ENCODE measurements around the gene NRCAM. TPM values are rescaled to one million over a fixed set of nuclear protein-coding genes. Genes with fewer than 3 reads are reported as not detected.

Gene NRCAM
- total RNA-seq, 4 donors from 2014 or later: 1.1 to 6.1 (median 4.0) TPM

DNA sequence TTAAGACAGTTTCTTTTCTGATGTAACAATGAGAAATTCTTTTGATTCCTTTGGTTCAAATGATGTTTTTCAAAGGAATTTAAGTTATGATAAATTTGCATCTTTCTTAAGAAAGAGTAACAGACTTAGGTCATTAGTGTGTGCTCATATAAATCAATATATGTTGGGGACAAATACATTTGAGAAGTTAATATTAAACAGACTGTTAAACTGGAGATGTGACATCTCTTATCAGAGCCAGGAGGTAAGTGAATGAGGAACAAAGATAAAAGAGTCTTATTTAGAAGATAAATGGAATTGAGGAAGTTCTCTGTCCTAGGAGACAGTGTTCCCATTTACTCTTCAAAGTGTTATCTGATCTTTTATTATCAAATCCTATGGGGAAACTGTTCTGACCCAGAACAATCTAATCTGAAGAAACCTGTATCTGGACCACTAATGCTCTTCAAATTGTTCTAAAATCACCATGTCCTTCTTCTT, 221.2 kb downstream of the NRCAM start:
- intact Hi-C loops (cut with DNase I; ENCODE audit: low total_unique reads): no loop called here

DNA sequence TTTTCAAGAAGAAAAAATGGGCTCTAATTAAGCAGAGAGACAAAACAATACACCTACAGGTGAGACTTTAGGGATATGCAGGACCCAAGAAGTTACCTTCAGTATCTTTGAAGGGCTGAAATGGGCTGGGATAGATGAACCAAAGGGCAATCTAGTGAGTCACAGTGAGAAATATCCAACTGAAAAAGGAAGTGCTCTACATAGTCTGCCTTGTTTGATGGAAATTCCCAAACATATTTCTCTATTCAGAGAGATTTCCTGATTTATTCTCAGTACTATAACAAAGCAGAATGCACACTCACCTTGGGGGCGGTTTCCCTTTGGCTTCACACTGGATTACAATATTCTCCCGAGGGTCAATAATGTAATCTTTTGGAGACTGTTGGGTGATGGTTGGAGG, 222.0 kb downstream of the NRCAM start:
- H3K4me3 ChIP-seq (ENCODE audit: low read depth, poor library complexity, severe bottlenecking): no peak overlapping the region
- WGBS, 2 donors: 57 to 71% methylated on average over 2 of the region's 2 CpGs
- no peak for DNase-seq (ENCODE audit: low spot score in 2 of 2)
- intact Hi-C loops (cut with DNase I; ENCODE audit: low total_unique reads): no loop called here
- TF ChIP-seq, protein P1, sequence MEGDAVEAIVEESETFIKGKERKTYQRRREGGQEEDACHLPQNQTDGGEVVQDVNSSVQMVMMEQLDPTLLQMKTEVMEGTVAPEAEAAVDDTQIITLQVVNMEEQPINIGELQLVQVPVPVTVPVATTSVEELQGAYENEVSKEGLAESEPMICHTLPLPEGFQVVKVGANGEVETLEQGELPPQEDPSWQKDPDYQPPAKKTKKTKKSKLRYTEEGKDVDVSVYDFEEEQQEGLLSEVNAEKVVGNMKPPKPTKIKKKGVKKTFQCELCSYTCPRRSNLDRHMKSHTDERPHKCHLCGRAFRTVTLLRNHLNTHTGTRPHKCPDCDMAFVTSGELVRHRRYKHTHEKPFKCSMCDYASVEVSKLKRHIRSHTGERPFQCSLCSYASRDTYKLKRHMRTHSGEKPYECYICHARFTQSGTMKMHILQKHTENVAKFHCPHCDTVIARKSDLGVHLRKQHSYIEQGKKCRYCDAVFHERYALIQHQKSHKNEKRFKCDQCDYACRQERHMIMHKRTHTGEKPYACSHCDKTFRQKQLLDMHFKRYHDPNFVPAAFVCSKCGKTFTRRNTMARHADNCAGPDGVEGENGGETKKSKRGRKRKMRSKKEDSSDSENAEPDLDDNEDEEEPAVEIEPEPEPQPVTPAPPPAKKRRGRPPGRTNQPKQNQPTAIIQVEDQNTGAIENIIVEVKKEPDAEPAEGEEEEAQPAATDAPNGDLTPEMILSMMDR (IDR thresholded peaks at IDR 0.05): no peak
- TF ChIP-seq POLR2A (IDR thresholded peaks at IDR 0.05): no peak

More for the DNA sequence above, 221.2 kb downstream of the NRCAM start:
- no peak for TF ChIP-seq POLR2A (IDR thresholded peaks at IDR 0.05)
- TF ChIP-seq, protein P1 (IDR thresholded peaks at IDR 0.05): no peak
- no peak overlapping the region for H3K4me3 ChIP-seq (ENCODE audit: low read depth, poor library complexity, severe bottlenecking)
- DNase-seq (ENCODE audit: low spot score in 2 of 2): no peak

DNA sequence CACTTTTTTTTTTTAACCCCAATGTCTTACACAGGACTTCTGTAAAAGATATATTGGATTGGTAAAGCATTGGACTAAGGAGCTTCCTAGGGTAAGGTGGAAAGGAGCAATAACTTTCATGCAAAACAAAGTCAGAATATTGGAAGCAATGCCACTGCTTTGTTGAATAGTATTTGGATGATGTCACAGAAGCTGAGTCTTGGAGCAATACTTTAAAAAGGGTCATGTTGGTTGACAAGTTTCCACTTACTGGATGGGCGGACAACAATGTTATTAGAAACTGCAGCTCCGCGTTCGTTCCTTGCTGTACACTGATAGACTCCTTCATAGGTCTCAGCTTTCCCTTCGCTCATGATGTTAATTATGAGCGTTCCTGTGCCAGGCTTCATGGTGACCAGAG, 224.2 kb downstream of the NRCAM start:
- no peak overlapping the region for H3K4me3 ChIP-seq (ENCODE audit: low read depth, poor library complexity, severe bottlenecking)
- DNase-seq (ENCODE audit: low spot score in 2 of 2): no peak
- TF ChIP-seq, protein P1 (IDR thresholded peaks at IDR 0.05): no peak
- TF ChIP-seq POLR2A (IDR thresholded peaks at IDR 0.05): no peak
- 87 to 92% methylated on average over 6 of the region's 6 CpGs for WGBS, 2 donors
- intact Hi-C loops (cut with DNase I; ENCODE audit: low total_unique reads): no loop called here

DNA sequence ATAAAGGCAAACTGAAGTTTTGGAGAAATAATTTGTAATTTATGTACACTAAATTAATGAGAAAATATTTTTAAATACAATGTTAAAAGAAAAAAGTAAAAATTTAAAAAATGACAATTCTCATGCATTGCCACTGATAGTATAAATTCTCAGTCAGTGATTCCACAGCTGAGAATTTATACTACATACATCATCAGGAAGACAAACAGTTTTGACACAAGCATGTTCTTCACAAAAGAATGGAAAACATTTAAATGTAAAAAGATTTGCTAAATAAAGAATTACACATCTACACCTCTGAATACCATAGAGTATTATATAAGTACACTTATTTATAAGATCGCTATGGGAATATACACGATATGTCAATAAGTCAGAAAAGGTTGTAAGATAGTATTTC, 225.0 kb downstream of the NRCAM start:
- WGBS, 2 donors: 95 to 97% methylated on average over 2 of the region's 2 CpGs
- no peak overlapping the region for H3K4me3 ChIP-seq (ENCODE audit: low read depth, poor library complexity, severe bottlenecking)
- DNase-seq (ENCODE audit: low spot score in 2 of 2): no peak
- intact Hi-C loops (cut with DNase I; ENCODE audit: low total_unique reads): no loop called here
- TF ChIP-seq POLR2A (IDR thresholded peaks at IDR 0.05): no peak
- TF ChIP-seq, protein P1 (IDR thresholded peaks at IDR 0.05): no peak

DNA sequence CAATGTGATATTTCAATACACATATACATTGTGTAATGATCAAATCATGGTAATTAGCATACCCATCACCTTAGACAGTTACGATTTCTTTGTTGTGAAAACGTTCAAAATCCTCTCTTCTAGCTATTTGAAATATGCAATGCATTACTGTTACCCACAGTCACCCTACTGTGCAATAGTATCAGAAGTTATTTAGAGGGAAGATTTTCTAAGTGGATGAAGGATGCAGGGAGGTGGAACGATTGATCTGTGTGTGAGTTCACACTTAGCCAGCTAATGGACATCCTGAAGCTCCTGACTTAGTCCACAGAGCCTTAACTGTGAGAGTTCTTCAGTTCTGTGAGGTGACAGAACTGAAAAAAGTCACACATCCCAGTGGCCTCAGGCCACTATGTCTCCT, 228.9 kb downstream of the NRCAM start:
- H3K4me3 ChIP-seq (ENCODE audit: low read depth, poor library complexity, severe bottlenecking): no peak overlapping the region
- TF ChIP-seq POLR2A (IDR thresholded peaks at IDR 0.05): no peak
- TF ChIP-seq, protein P1 (IDR thresholded peaks at IDR 0.05): no peak
- intact Hi-C loops (cut with DNase I; ENCODE audit: low total_unique reads): no loop called here
- no peak for DNase-seq (ENCODE audit: low spot score in 2 of 2)
- WGBS, 2 donors: 61 to 64% methylated on average over 3 of the region's 3 CpGs

DNA sequence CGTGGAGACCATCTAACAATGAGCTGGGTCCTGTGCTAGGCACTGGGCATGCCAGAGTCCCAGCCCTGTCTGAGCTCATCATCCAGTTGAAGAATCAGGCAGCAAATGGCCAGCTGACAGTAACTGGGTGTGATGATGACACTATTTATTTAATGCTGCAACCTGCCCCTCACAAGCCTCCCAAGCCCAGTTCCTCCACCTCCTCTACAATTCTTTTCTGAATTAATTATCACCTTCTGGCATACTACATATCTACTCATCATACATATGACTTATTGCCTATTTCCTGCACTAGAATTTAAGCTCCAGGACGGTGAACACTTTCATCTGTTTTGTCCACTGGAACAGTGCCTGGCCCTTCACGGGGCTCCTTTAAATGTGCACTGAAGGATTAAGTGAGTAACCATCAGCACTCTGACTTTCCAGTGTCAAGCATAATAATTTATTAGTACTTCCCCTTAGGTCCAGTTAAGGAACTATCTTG, 229.4 kb downstream of the NRCAM start:
- no peak for DNase-seq (ENCODE audit: low spot score in 2 of 2)
- 43 to 45% methylated on average over 3 of the region's 3 CpGs for WGBS, 2 donors
- TF ChIP-seq, protein P1 (IDR thresholded peaks at IDR 0.05): no peak
- TF ChIP-seq POLR2A (IDR thresholded peaks at IDR 0.05): no peak
- intact Hi-C loops (cut with DNase I; ENCODE audit: low total_unique reads): no loop called here
- H3K4me3 ChIP-seq (ENCODE audit: low read depth, poor library complexity, severe bottlenecking): no peak overlapping the region

Data from lower leg skin (tissue), 4 donors.